ENCODE results near the gene TCP10L.
"Not testable (repeated sequence)": the region's sequence is repeated elsewhere in the genome, so short reads cannot be mapped to it uniquely, and the experiment has no call there.

The TCP10L gene

GRCh38 chr21:32584472-32584871, 851 bp downstream of the TCP10L start:
- no peak for DNase-seq

DNA sequence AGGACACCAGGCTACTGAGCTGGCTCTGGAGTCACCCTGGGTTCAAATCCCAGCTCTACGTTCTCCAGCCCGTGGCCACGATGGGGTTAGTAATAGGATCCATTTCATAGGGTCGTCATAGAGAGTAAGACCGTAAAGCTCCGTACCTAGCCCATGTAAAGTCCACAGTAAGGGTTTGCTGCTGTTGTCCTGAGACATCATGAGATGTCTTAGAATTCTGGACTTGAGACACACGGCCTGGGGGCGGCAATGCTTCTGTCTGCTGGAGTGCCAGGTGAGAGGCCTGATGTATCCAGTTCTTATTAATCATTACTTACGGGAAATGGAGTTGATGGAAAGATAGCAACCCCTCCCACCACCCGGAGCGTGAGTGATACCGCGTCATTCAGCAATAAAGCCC, 3.6 kb downstream of the TCP10L start:
- no peak for DNase-seq

- no peak for DNase-seq
Observed at GRCh38 chr21:32580949-32581348, 4.4 kb downstream of the TCP10L start.

DNA sequence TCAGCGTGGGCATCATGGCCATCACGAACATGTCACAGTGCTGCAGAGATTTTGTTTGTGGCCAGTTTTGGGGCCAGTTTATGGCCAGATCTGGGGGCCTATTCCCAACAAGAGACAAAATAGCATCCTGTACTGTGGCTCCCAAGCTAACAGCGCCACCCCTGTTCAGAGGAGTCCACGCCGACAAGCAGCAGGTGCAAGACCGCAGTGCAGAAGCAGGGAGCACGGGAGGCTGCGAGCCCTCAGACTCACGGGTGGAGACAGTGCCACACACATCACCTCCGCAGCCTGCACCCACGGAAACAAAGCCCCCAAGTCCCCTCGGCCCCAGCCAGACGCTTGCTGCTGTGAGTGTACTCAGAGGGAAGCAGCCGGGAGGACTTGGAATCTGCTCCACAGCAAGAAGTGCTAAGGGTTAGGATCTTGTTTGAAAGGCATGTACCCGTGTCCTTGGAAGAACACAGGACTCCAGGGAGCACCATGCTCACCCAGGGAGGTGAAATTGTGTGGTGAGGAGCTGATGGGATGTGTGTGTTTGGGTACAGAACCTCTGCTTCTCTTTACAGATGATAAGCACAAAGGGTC, 7.1 kb downstream of the TCP10L start:
- DNase-seq = no peak

DNA sequence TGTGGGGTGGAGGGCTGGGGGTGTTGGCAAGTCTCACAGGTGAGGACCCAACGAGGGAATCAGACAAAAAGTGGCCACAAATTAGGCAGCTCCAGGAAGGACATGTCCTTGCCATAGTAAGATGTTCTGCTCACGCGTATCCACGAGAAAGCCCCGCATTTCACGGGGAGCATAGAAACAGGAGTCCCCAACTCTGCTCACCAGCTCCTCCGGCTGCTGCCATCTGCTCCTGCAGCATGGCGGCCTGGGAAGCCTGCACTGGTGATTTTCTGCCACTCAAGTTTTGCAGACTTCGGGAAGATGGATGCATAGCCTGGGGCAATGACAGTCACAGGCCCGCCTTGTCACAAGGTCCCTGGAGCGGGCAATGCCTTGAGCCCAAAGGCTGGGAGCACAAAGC, 9.3 kb downstream of the TCP10L start:
- no peak for DNase-seq

GRCh38 chr21:32574946-32575925, 10.1 kb downstream of the TCP10L start:
- no peak for DNase-seq

GRCh38 chr21:32572574-32573420, 12.5 kb downstream of the TCP10L start:
- no peak for DNase-seq

- no peak for DNase-seq
Observed at GRCh38 chr21:32570456-32570855, 14.9 kb downstream of the TCP10L start.

DNA sequence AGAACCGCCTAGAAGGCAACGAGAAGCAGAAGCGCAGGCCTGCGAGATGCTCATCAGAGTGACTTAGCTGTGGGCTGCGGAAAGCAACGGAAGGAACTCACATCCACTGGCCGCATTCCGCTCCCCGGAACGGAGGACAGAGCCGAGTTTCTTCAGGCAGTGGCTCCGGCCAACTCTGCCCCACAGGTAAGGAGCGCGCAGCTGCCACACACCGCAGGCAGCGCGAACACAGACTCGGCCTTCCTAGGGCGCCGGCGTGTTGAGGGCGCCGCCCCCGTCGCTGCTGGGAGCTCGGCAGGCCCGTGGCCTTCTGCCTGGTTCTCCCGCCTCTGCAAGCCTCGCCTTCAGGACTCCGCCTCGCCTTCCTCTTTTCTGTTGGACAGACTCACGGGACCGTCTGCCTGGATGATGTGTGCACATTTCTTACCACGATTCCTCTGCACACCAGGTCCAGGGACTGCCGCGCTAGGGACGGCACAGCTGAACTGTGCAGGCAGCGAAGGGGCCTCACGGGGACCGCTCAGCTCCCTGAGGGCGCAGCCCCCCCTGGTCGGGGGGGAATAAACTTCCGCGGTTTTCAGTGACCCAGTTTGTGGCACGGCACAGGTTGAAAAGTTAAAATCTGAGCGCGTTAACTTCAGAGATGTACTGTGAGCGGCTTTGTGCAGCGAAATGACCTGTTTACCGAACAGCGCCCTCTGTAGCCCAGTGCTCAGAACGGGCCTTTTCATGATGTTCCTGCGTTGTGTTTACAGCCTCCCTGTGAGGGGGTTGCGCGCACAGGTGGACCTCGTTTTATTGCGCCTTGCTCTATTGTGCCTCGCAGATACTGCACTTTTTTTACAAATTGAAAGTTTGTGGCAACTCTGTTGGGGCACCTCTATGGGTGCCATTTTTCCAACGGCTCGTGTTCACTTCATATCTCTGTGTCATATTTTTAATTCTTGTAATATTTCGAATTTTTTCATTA, 15.8 kb downstream of the TCP10L start:
- DNase-seq = peak; percentile 50

DNA sequence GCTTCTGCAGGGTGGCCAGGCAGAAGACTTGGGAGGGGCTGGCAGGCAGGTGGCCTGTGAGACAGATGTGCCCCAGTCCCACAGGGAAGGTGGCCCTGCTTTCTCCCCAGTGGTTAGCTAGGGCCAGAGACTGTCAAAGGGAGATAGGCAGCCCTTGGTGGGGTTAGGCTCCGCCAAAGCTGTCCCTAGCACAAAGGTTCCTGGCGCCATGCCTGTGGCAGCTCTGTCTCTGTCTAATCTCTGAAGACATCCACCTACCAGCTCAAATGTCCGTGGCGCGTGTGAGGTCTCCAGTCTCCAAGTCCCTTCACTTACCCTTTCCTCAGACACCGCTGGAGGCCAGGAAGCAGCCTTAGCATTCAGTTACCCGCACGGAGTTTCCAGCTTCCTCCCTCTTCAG, 17.7 kb downstream of the TCP10L start:
- no peak for DNase-seq

DNA sequence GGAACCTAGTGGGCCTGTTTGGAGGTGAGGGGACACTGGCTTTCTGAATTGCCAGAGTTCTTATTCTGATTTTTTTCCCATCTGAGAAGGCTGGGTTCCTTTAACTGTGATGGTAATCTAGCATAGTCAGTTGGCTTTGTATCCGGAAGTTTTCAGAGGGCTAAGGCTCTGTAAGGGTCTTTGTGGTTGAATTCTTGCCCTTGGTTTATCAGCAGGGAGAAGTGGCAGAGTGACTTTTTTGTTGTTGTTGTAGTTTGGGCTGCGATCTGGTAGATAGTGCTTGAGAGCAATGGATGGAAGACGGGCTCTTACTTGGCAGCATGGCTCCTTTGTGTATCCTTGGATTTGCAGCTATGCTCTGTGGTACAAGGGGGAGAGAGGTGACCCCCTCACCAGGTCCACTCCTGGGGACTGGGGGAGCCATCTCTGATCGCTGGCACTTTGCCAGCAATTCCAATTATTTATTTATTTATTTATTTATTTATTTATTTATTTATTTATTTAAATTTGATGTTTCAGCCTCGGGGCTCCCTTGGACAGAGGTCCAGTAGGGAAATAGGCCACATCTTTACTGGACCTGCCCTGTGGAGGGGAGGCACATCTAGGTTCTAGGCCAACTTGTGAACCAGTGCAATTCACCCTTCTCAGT, 18.5 kb downstream of the TCP10L start:
- no peak for DNase-seq

DNA sequence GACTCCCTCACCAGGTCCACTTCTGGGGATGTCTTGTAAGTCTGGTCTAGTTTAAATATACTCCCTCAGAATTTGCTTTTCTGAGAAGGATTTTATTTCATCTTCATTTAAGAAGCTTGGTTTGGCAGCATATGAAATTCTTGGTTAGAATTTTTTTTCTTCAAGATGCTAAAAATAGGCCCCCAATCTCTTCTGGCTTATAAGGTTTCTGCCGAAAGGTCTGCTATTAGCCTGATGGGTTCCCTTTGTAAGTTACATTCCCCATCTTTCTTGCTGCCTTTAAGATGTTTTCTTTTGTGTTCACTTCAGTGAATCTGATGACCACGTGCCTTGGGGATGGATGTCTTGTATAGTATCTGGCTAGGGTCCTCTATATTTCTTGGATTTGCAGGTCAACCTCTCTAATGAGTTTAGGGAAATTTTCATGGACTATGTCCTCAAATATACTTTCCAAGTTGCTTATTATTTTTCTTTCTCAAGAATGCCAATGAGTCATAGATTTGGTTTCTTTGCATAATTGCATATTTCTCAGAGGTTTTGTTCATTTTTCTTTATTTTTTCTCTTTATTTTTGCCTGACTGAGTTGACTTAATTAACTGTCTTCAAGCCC, 19.4 kb downstream of the TCP10L start:
- no peak for DNase-seq

GRCh38 chr21:32562915-32563314, 22.4 kb downstream of the TCP10L start:
- no peak for DNase-seq

- no peak for DNase-seq
Observed at GRCh38 chr21:32562426-32562825, 22.9 kb downstream of the TCP10L start.

DNA sequence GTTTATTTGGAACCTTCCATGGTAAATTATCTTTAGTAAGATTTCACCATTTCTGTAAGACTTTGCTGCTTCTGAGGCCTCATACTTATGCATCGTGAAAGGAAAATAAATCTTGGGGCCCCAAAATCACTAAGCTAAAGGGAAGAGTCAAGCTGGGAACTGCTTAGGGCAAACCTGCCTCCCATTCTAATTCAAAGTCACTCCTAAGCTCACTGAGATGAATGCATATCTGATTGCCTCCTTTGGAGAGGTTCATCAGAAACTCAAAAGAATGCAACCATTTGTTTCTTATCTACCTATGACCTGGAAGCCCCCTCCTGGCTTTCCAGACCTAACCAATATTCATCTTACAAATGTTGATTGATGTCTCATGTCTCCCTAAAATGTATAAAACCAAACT, 23.8 kb downstream of the TCP10L start:
- DNase-seq = not testable (repeated sequence)

DNA sequence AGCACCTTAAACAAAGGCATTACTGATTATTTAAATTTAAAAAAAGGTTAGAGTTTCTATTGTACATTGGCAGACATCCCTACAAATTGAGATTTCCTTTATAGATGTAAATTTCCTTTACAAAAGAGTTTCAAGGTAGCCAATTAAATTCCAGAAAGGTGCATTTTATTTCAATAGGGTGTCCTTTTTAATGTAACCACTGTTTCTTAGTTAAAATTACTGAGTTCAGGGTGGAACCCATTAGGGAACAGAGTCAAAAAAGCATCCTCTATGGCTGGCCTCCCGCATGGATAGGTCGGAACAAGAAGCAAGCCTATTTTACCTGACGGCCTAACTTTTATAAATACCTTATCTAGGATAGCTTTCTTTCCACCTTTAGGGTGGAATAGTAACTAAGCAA, 24.4 kb downstream of the TCP10L start:
- DNase-seq = no peak

- DNase-seq = no peak
Observed at GRCh38 chr21:32559006-32559610, 26.2 kb downstream of the TCP10L start.

DNA sequence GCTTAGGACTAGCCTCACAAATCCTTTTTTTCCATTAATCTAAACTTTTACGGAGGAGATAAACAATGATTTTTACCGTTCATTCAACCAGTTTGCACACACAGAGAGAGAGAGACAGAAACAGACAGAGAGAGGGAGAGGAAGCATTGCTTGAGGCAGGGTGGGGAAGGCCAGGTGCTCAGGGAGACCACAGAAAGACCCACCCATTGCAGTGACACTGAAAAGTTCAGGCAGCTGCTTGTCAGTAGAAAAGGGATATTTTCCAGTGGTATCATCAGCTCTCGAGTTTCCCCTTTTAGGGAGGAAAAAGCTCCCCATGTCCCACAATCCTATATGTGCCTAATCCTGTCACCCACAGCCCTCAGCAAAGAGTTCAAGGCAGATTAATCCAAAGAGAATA, 27.2 kb downstream of the TCP10L start:
- DNase-seq = no peak

DNA sequence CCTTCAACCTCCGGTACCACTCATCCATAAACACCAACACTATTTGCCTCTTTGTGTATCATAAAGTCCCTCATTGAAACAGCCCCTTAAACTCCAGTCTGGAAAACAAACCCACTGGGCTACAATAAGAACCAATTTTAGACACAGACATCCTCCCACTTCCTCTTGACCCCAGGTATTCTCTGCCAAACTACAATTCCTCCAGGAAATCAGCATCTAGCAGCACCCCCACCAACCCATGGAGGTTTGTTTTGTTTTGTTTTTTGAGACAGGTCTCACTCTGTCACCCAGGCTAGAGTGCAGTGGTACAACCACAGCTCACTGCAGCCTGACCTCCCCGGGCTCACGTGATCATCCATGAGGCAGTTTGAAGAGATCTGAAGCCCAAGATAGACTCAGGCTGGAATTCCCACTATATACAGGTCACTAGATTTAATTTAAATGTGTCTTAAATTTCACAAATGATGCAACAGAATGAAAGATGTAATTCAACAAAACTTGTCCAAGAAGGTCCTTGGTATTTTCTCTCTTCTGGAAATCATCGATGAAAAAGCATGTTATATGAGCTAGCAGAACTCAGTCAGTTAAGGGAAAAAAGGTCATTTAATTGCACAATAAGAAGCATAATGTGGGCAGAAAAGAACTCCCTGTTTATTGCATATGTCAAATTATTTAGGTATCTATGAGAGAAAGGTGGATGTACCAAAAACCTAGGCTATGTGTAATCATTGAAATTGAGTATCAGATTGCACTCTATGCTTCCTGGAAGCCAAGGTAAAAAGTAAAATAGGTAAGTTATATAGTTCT, 30.3 kb downstream of the TCP10L start:
- DNase-seq = no peak

DNA sequence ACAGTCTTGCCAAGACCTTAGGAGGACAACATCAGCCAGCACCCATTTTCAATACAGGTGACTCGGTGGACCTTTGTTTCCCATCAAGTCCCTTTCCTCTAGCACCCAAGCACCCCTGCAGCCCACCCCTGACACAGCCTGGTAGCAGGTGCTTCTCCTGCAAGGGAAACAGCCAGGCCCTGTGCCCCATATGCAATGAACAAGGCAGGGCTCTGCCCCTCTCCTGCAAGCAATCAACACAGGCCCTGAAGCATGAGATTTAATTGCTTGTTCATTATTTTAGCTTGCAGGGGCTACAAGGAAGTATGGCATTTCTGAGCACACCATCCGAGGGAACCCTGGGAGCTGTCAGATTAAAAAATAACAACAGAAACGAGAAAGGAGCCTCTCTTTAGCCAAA, 35.4 kb downstream of the TCP10L start:
- no peak for DNase-seq

Data from activated gamma-delta T cell (primary cell).